ENCODE data around the gene DAO.
"Not testable (repeated sequence)": the region's sequence is repeated elsewhere in the genome, so short reads cannot be mapped to it uniquely, and the experiment has no call there.

Gene DAO

DNA sequence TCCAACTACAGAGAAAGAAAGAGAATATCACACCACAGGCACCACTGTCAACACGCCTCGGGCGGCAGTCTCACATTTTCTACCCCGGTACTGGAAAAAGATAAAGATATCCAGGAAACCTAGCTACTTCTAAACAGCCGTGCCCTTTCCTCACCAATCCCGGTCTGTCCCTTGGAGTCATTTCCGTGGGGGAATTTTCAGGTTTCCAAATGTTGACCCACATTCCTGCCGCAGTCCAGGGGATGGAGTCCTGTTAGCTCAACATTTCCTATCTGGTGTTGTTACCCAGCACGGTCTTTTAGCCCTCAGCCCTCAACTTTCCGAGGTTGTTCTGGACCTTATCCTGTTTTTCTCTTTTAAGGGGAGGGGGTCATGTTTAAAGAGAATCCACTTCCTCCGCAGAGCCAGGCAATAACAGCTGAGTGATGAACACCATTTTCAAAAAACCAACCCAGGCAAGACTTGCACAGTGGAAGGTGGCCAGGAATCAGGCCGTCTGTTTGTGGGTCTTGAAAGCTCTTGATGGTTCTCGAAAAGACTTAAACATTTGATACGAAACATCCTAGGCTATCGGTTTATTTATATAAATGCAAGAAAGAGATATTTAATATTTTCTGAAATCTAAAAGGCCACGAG, 27.1 kb upstream of the DAO start:
- H3K9me3 ChIP-seq (ENCODE audit: control insufficient read depth in 1 of 2, low read length in 2 of 2) = no peaks in the 10 kb centered on the region
- H3K27ac ChIP-seq (ENCODE audit: low read length) = peak overlapping the region; percentile 76
- peaks cover 13 to 26% of the 10 kb centered on the region in 2 donors for H3K36me3 ChIP-seq (ENCODE audit: control insufficient read depth in 1 of 2, insufficient read depth in 2 of 2, low read length in 2 of 2)
- H3K4me3 ChIP-seq (ENCODE audit: low read depth in 1 of 2, low read length in 2 of 2) = peak overlapping the region; percentile 11 to 16
- H3K27me3 ChIP-seq (ENCODE audit: low read depth, low read length) = no peaks in the 10 kb centered on the region
- peaks cover 5 to 17% of the 10 kb centered on the region in 2 donors for H3K4me1 ChIP-seq (ENCODE audit: control insufficient read depth in 1 of 2, insufficient read depth in 2 of 2, low read length in 2 of 2)

- no peaks in the 10 kb centered on the region for H3K27me3 ChIP-seq (ENCODE audit: low read depth, low read length)
- no peak overlapping the region for H3K4me3 ChIP-seq (ENCODE audit: low read depth in 1 of 2, low read length in 2 of 2)
- peak overlapping the region; percentile 91 for H3K27ac ChIP-seq (ENCODE audit: low read length)
- peaks cover 7 to 20% of the 10 kb centered on the region in 2 donors for H3K36me3 ChIP-seq (ENCODE audit: control insufficient read depth in 1 of 2, insufficient read depth in 2 of 2, low read length in 2 of 2)
- H3K9me3 ChIP-seq (ENCODE audit: control insufficient read depth in 1 of 2, low read length in 2 of 2) = no peaks in the 10 kb centered on the region
- H3K4me1 ChIP-seq (ENCODE audit: control insufficient read depth in 1 of 2, insufficient read depth in 2 of 2, low read length in 2 of 2) = peaks cover 8 to 19% of the 10 kb centered on the region in 2 donors
Measured at GRCh38 chr12:108853426-108853825, 26.5 kb upstream of the DAO start.

DNA sequence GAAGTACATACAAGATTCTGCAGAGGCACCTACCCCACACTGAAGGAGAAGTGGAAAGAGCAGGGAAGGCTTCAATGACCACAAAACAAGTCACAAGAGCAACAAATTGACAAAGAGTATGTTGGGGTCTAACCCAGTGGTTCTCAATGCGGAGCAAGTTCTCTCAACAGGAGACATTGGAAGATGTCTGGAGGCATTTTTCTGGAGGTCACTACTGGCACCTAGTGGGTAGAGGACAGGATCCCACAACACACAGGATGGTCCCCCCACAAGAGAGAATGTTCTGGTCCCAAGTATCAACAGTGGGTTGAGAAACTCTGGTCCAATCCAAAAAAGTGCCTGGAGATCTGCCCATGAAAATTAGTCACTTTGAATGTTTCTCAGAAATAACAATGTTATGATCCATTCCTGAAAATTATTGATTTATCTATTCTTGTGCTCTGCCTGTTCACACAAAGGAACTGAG, 25.9 kb upstream of the DAO start:
- H3K4me1 ChIP-seq (ENCODE audit: control insufficient read depth in 1 of 2, insufficient read depth in 2 of 2, low read length in 2 of 2) = peaks cover 14 to 24% of the 10 kb centered on the region in 2 donors
- peaks cover 2 to 16% of the 10 kb centered on the region in 2 donors for H3K36me3 ChIP-seq (ENCODE audit: control insufficient read depth in 1 of 2, insufficient read depth in 2 of 2, low read length in 2 of 2)
- no peaks in the 10 kb centered on the region for H3K27me3 ChIP-seq (ENCODE audit: low read depth, low read length)
- H3K4me3 ChIP-seq (ENCODE audit: low read depth in 1 of 2, low read length in 2 of 2) = no peak overlapping the region
- no peaks in the 10 kb centered on the region for H3K9me3 ChIP-seq (ENCODE audit: control insufficient read depth in 1 of 2, low read length in 2 of 2)
- H3K27ac ChIP-seq (ENCODE audit: low read length) = peak overlapping the region; percentile 91

- peaks cover 0 to 16% of the 10 kb centered on the region in 2 donors for H3K36me3 ChIP-seq (ENCODE audit: control insufficient read depth in 1 of 2, insufficient read depth in 2 of 2, low read length in 2 of 2)
- no peaks in the 10 kb centered on the region for H3K9me3 ChIP-seq (ENCODE audit: control insufficient read depth in 1 of 2, low read length in 2 of 2)
- no peaks in the 10 kb centered on the region for H3K27me3 ChIP-seq (ENCODE audit: low read depth, low read length)
- H3K27ac ChIP-seq (ENCODE audit: low read length) = peak overlapping the region; percentile 91
- H3K4me1 ChIP-seq (ENCODE audit: control insufficient read depth in 1 of 2, insufficient read depth in 2 of 2, low read length in 2 of 2) = peaks cover 14 to 27% of the 10 kb centered on the region in 2 donors
- H3K4me3 ChIP-seq (ENCODE audit: low read depth in 1 of 2, low read length in 2 of 2) = no peak overlapping the region
Measured at GRCh38 chr12:108854451-108855283, 25.2 kb upstream of the DAO start.

- Histone ChIP-seq H3K36me3 (ENCODE audit: control insufficient read depth in 1 of 2, insufficient read depth in 2 of 2, low read length in 2 of 2) (peaks cover 0 to 16% of the 10 kb centered on the region in 2 donors), H3K9me3 (ENCODE audit: control insufficient read depth in 1 of 2, low read length in 2 of 2) (no peaks in the 10 kb centered on the region), H3K4me1 (ENCODE audit: control insufficient read depth in 1 of 2, insufficient read depth in 2 of 2, low read length in 2 of 2) (peaks cover 15 to 27% of the 10 kb centered on the region in 2 donors), H3K27ac (ENCODE audit: low read length) (peak overlapping the region; percentile 91), H3K4me3 (ENCODE audit: low read depth in 1 of 2, low read length in 2 of 2) (peak overlapping the region; percentile 64 to 91), H3K27me3 (ENCODE audit: low read depth, low read length) (no peaks in the 10 kb centered on the region)
Measured at GRCh38 chr12:108855284-108856169, 24.4 kb upstream of the DAO start.

GRCh38 chr12:108856170-108856427, 23.8 kb upstream of the DAO start:
- Histone ChIP-seq H3K4me1 (ENCODE audit: control insufficient read depth in 1 of 2, insufficient read depth in 2 of 2, low read length in 2 of 2) (peaks cover 17 to 27% of the 10 kb centered on the region in 2 donors), H3K4me3 (ENCODE audit: low read depth in 1 of 2, low read length in 2 of 2) (peak overlapping the region; percentile 64 to 91), H3K36me3 (ENCODE audit: control insufficient read depth in 1 of 2, insufficient read depth in 2 of 2, low read length in 2 of 2) (peaks cover 0 to 16% of the 10 kb centered on the region in 2 donors), H3K9me3 (ENCODE audit: control insufficient read depth in 1 of 2, low read length in 2 of 2) (no peaks in the 10 kb centered on the region), H3K27ac (ENCODE audit: low read length) (peak overlapping the region; percentile 91), H3K27me3 (ENCODE audit: low read depth, low read length) (no peaks in the 10 kb centered on the region)

GRCh38 chr12:108856428-108857157, 23.3 kb upstream of the DAO start:
- peak overlapping the region; percentile 91 for H3K27ac ChIP-seq (ENCODE audit: low read length)
- peak overlapping the region; percentile 64 to 91 for H3K4me3 ChIP-seq (ENCODE audit: low read depth in 1 of 2, low read length in 2 of 2)
- peaks cover 0 to 16% of the 10 kb centered on the region in 2 donors for H3K36me3 ChIP-seq (ENCODE audit: control insufficient read depth in 1 of 2, insufficient read depth in 2 of 2, low read length in 2 of 2)
- no peaks in the 10 kb centered on the region for H3K27me3 ChIP-seq (ENCODE audit: low read depth, low read length)
- peaks cover 17 to 27% of the 10 kb centered on the region in 2 donors for H3K4me1 ChIP-seq (ENCODE audit: control insufficient read depth in 1 of 2, insufficient read depth in 2 of 2, low read length in 2 of 2)
- H3K9me3 ChIP-seq (ENCODE audit: control insufficient read depth in 1 of 2, low read length in 2 of 2) = no peaks in the 10 kb centered on the region

DNA sequence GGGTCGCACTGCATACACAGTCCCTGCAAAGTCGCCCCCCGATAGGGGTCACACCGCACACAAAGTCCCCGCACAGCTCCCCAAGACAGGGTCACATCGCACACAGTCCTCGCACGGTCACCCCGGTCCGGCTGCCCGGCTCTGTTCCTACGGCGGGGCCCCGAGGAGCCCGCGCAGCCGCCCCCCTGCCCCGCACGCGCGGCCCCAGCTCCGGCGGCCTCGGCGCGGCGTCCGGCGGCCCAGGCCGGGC, 22.8 kb upstream of the DAO start:
- Histone ChIP-seq H3K36me3 (ENCODE audit: control insufficient read depth in 1 of 2, insufficient read depth in 2 of 2, low read length in 2 of 2) (peaks cover 0 to 16% of the 10 kb centered on the region in 2 donors), H3K27me3 (ENCODE audit: low read depth, low read length) (no peaks in the 10 kb centered on the region), H3K4me1 (ENCODE audit: control insufficient read depth in 1 of 2, insufficient read depth in 2 of 2, low read length in 2 of 2) (peaks cover 17 to 27% of the 10 kb centered on the region in 2 donors), H3K4me3 (ENCODE audit: low read depth in 1 of 2, low read length in 2 of 2) (peak overlapping the region; percentile 64 to 91), H3K27ac (ENCODE audit: low read length) (peak overlapping the region; percentile 91), H3K9me3 (ENCODE audit: control insufficient read depth in 1 of 2, low read length in 2 of 2) (no peaks in the 10 kb centered on the region)

DNA sequence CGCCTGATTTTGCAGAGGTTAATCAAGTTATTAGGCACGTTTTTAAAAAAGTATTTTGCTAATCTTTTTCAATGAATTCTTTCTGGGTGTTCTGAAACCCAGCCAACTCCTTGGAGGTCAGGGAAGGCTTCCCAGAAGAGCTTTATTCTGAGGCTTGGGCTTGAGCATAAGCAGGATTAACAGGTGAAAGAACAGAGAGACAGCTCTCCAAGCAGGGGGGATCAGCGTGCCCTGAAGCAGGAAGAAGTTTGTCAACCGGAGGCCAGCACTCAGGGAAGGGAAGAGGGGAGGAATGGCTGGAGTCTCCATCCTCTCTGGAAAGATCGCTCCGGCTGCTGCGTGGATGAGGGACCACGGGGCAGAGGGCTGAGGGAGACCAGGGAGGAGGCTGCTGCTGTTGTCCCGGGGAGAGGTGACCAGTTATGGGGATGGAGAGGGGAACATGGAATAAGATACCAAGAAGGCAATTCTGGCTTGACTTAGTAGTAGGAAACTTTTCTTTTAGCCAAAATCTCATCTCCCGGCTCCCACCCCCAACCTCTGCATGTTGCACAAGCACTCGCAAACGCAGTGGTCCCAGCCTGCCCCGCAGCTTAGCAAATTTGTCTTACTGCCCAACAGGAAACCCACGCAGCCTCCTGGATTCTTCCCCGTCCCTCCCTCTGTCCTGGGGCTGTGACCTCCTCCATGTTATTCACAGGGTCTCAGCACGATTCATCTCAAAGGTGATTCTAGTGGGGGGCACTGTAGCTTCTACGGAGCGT, 21.4 kb upstream of the DAO start:
- Histone ChIP-seq H3K9me3 (ENCODE audit: control insufficient read depth in 1 of 2, low read length in 2 of 2) (peaks cover 0 to 3% of the 10 kb centered on the region in 2 donors), H3K4me3 (ENCODE audit: low read depth in 1 of 2, low read length in 2 of 2) (peak overlapping the region; percentile 56 to 70), H3K27ac (ENCODE audit: low read length) (peak overlapping the region; percentile 74), H3K36me3 (ENCODE audit: control insufficient read depth in 1 of 2, insufficient read depth in 2 of 2, low read length in 2 of 2) (peaks cover 0 to 10% of the 10 kb centered on the region in 2 donors), H3K4me1 (ENCODE audit: control insufficient read depth in 1 of 2, insufficient read depth in 2 of 2, low read length in 2 of 2) (peaks cover 17 to 28% of the 10 kb centered on the region in 2 donors), H3K27me3 (ENCODE audit: low read depth, low read length) (no peaks in the 10 kb centered on the region)

- Histone ChIP-seq H3K4me1 (ENCODE audit: control insufficient read depth in 1 of 2, insufficient read depth in 2 of 2, low read length in 2 of 2) (peaks cover 17 to 28% of the 10 kb centered on the region in 2 donors), H3K27ac (ENCODE audit: low read length) (peak overlapping the region; percentile 74)
- not testable (repeated sequence) for H3K36me3 ChIP-seq (ENCODE audit: control insufficient read depth in 1 of 2, insufficient read depth in 2 of 2, low read length in 2 of 2); H3K27me3 ChIP-seq (ENCODE audit: low read depth, low read length); H3K9me3 ChIP-seq (ENCODE audit: control insufficient read depth in 1 of 2, low read length in 2 of 2); H3K4me3 ChIP-seq (ENCODE audit: low read depth in 1 of 2, low read length in 2 of 2)
Measured at GRCh38 chr12:108859141-108859922, 20.6 kb upstream of the DAO start.
